Testis (tissue), 3 donors: Measurements from ENCODE around the gene HOXA2. TPM values are rescaled to one million over a fixed set of nuclear protein-coding genes. Genes with fewer than 3 reads are reported as not detected.

ENCODE experiments used
- DNase-seq: peaks from one replicate; pipeline ENCODE4 v3.0.0-alpha.2; 2019
- H3K27ac ChIP-seq, 2 donors: fragments of 200-600 bp; sonication (generic); one replicate each; pipeline ENCODE4 v1.5.1; 2019
- H3K27me3 ChIP-seq: fragments of 200-600 bp; sonication (generic); one replicate; pipeline ENCODE4 v1.5.1; 2019
- H3K36me3 ChIP-seq: fragments of 200-600 bp; sonication (generic); one replicate; pipeline ENCODE4 v1.5.1; 2017; ENCODE audit warnings: low read depth; ENCODE audit errors: missing control alignments
- H3K4me1 ChIP-seq: fragments of 200-600 bp; sonication (generic); one replicate; pipeline ENCODE4 v1.5.1; 2019
- H3K4me3 ChIP-seq, 2 donors: fragments of 200-600 bp; sonication (generic); one replicate each; pipeline ENCODE4 v1.5.1; 2017 to 2019
- H3K9me3 ChIP-seq: fragments of 200-600 bp; sonication (generic); one replicate; pipeline ENCODE4 v1.5.1; 2017
- POLR2A ChIP-seq: fragments of 450-650 bp; IDR thresholded peaks from one replicate; pipeline ENCODE4 v1.6.1; 2017; ENCODE audit warnings: antibody characterized with exemption, mild to moderate bottlenecking, moderate library complexity
- WGBS, 2 donors: methylation state at CpG; one replicate each; pipeline ENCODE4 v1.1.5; 2018; 5-methylcytosine and 5-hydroxymethylcytosine counted together
- intact Hi-C: fragments of 100-400 bp; cut with DNase I; formaldehyde crosslinking; loops from one replicate; pipeline ENCODE4 v1.15.1; 2023; ENCODE audit warnings: low total_unique reads
- polyA plus RNA-seq: library from polyadenylated mRNA; stranded (reverse); fragments of 350-450 nt; fragmentation: Illumina TruSeq; extraction: RNeasy Lipid Tissue Mini Kit (QIAGEN cat#74804); gene quantifications from one replicate; pipeline ENCODE4 v1.2.3, GENCODE V29; 2014; ENCODE audit warnings: low read depth, low replicate concordance; ENCODE audit not compliant: insufficient read depth
- total RNA-seq, 2 donors: library from RNA; depleted of rRNA; stranded (reverse); fragments of >200 nt; gene quantifications; one replicate each; pipeline ENCODE4 v1.2.3, GENCODE V29; 2016
- TF ChIP-seq, protein P1 (sequence below), 3 experiments: fragments of 450-650 bp in 2 of 3; fragments of 200-600 bp in 1 of 3; sonication (generic) in 1 of 3; IDR thresholded peaks; one replicate each; pipeline ENCODE4 v1.5.1; 2016 to 2019; ENCODE audit warnings: antibody characterized with exemption in 3 of 3, mild to moderate bottlenecking in 2 of 3, moderate library complexity in 1 of 3

Gene HOXA2
- total and polyA plus RNA-seq, 3 donors from 2014 or later = 0.31 to 0.32 TPM; not detected in 1

DNA sequence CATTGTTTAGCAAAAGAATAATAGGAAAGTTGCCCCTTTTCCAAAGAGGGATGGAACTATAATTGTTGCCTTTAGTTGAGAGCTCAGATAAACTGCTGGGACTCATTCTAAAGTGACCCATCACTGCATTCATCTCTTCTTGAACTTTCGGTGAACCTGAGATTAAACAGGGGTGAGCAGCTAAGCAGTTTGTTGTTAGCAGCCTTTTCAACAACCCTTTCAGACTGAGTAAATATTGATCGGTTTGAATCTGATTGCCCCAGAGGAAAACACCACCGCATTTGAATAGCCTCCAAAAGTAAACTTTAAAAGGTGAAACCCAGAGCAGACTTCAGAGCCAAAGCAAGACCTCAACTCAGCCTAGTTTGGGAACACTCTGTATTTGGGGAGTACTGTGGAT, 11.4 kb downstream of the HOXA2 start:
- Histone ChIP-seq H3K4me3 (no peak overlapping the region), H3K36me3 (no peaks in the 10 kb centered on the region), H3K4me1 (no peaks in the 10 kb centered on the region), H3K27me3 (no peaks in the 10 kb centered on the region), H3K27ac (no peak overlapping the region), H3K9me3 (no peaks in the 10 kb centered on the region)
- DNase-seq = no peak
- intact Hi-C loops = no loop called here
- TF ChIP-seq, protein P1, sequence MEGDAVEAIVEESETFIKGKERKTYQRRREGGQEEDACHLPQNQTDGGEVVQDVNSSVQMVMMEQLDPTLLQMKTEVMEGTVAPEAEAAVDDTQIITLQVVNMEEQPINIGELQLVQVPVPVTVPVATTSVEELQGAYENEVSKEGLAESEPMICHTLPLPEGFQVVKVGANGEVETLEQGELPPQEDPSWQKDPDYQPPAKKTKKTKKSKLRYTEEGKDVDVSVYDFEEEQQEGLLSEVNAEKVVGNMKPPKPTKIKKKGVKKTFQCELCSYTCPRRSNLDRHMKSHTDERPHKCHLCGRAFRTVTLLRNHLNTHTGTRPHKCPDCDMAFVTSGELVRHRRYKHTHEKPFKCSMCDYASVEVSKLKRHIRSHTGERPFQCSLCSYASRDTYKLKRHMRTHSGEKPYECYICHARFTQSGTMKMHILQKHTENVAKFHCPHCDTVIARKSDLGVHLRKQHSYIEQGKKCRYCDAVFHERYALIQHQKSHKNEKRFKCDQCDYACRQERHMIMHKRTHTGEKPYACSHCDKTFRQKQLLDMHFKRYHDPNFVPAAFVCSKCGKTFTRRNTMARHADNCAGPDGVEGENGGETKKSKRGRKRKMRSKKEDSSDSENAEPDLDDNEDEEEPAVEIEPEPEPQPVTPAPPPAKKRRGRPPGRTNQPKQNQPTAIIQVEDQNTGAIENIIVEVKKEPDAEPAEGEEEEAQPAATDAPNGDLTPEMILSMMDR (IDR thresholded peaks at IDR 0.05) = no peak
- no peak for TF ChIP-seq POLR2A
- WGBS, 2 donors = 22 to 44% methylated on average over 3 of the region's 3 CpGs

DNA sequence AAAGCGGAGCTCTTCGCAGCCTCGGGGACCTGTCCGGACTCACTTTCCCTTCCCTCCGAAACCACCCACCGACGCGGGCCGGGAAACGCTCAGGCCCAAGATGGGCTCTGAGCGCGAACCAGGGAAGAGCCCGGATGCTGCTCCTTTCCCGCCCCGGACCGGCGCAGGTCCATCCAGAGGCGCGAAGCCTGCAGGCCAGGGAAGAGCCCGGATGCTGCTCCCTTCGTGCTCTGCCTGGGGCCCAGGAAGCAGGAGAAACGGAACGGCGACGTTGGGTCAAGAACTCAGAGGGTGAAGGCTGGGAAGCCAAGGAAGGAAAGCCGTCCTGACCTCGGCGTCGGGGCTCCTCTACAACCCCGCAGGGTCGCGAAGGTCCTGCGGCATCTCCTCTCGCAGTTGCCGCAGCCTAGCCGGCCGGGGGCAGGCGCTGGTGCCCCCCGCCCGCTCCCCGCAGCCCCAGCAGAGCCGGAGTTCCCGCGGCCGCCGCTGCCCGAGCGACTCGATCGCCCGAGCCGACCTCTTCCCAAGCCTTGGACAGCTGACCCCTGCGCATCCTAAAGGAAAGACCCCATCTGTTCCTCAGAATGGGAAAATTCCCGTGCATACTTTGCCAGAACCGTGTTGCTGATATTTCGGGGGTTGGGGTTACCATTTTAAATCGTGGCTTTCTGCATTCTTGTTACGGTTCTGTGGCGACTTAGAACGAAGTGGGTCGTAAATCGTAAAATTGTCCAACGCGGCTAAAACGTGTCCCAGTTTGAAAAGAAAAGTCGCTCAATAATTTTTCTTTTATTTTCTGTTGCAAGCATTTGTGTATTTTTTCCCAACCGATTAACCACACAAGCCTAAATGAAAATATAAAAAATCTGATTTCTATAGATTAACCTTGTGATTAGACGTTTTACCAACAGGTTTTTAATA, 14.2 kb downstream of the HOXA2 start:
- no peaks in the 10 kb centered on the region for H3K27me3 ChIP-seq
- H3K27ac ChIP-seq = peak overlapping the region in 1 of 2 donors; percentile 56
- WGBS, 2 donors = 11 to 12% methylated on average over 40 to 68 of the region's 68 CpGs
- intact Hi-C loops = no loop called here
- H3K9me3 ChIP-seq = no peaks in the 10 kb centered on the region
- H3K4me3 ChIP-seq = peak overlapping the region; percentile 45
- no peak for TF ChIP-seq POLR2A
- TF ChIP-seq, protein P1 (IDR thresholded peaks at IDR 0.05) = no peak
- H3K36me3 ChIP-seq = no peaks in the 10 kb centered on the region
- peak; percentile 57 for DNase-seq
- H3K4me1 ChIP-seq = no peaks in the 10 kb centered on the region

- TF ChIP-seq, protein P1 (IDR thresholded peaks at IDR 0.05) = no peak
- no peak for TF ChIP-seq POLR2A
- WGBS, 2 donors = 87 to 89% methylated on average over 2 of the region's 2 CpGs
- no peaks in the 10 kb centered on the region for H3K9me3 ChIP-seq
Observed at GRCh38 chr7:27083646-27084045, 18.8 kb downstream of the HOXA2 start.

DNA sequence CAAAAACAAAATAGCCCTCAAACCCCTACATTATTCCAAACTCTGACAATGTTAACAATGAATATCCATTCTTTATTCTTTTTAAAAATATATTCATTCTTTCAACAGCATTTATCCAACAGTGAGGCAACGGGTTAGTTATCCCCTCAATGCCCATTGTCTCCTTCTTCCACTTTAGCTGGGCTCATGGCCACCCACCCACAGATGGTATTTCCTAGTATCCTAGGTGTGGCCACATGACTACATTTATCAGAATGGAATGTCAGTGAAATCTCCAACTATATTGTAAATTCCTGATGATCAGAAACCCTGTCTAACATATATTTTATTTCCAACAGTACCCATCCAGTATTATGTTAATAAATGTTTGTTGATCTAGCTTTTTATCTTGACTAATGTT, 20.3 kb downstream of the HOXA2 start:
- 91 to 95% methylated on average over 1 of the region's 1 CpG for WGBS, 2 donors
- H3K36me3 ChIP-seq = no peaks in the 10 kb centered on the region
- no peak overlapping the region for H3K4me3 ChIP-seq
- H3K27ac ChIP-seq = no peak overlapping the region
- no peaks in the 10 kb centered on the region for H3K9me3 ChIP-seq
- DNase-seq = no peak
- no peaks in the 10 kb centered on the region for H3K4me1 ChIP-seq
- intact Hi-C loops = no loop called here
- H3K27me3 ChIP-seq = no peaks in the 10 kb centered on the region
- TF ChIP-seq POLR2A = no peak
- TF ChIP-seq, protein P1 (IDR thresholded peaks at IDR 0.05) = no peak

More at GRCh38 chr7:27083646-27084045, 18.8 kb downstream of the HOXA2 start:
- H3K4me1 ChIP-seq = no peaks in the 10 kb centered on the region
- intact Hi-C loops = no loop called here
- H3K36me3 ChIP-seq = no peaks in the 10 kb centered on the region
- no peaks in the 10 kb centered on the region for H3K27me3 ChIP-seq
- no peak overlapping the region for H3K27ac ChIP-seq
- H3K4me3 ChIP-seq = no peak overlapping the region
- no peak for DNase-seq
